ENCODE data around the gene PDE1C. TPM values are rescaled to one million over a fixed set of nuclear protein-coding genes. Genes with fewer than 3 reads are reported as not detected.

Gene PDE1C
- polyA plus RNA-seq, 1 of the 3 experiments (the other 2 are of a cell fraction): 4.6 TPM

- no peak overlapping the region for H3K4me2 ChIP-seq
- H2AFZ ChIP-seq (ENCODE audit: low read depth): no peak overlapping the region
- ChIA-PET CTCF (no interaction called here), POLR2A (no interaction called here)
- peaks cover 0 to 3% of the 10 kb centered on the region in 2 experiments for H3K36me3 ChIP-seq (replicated peaks in 1 of 2; ENCODE audit: control insufficient read depth in 1 of 2, insufficient read depth in 2 of 2, low read length in 1 of 2)
- WGBS (ENCODE audit: low lambda C conversion rate): 21% methylated on average over 2 of the region's 2 CpGs
- no peaks in the 10 kb centered on the region for H3F3A ChIP-seq (replicated peaks; ENCODE audit: insufficient read depth)
- H3K79me2 ChIP-seq (ENCODE audit: insufficient read depth): no peaks in the 10 kb centered on the region
- no peaks in the 10 kb centered on the region for H3K9me3 ChIP-seq
- no peaks in the 10 kb centered on the region for H3K4me1 ChIP-seq (ENCODE audit: control insufficient read depth in 1 of 2, insufficient read depth in 2 of 2, low read depth in 1 of 2, low read length in 1 of 2)
- TF ChIP-seq ZBTB33 (IDR thresholded peaks at IDR 0.05; ENCODE audit: borderline replicate concordance, low read depth) (no peak), ELF1 (IDR thresholded peaks at IDR 0.05) (no peak), EZH2phosphoT487 (IDR thresholded peaks at IDR 0.05; ENCODE audit: borderline replicate concordance, low read depth) (no peak), USF1 (IDR thresholded peaks at IDR 0.05; ENCODE audit: borderline replicate concordance, low read depth) (no peak), IRF3 (IDR thresholded peaks at IDR 0.05; ENCODE audit: low read depth, low read length) (no peak), SIN3A (IDR thresholded peaks at IDR 0.05; ENCODE audit: borderline replicate concordance, low read depth, low read length) (no peak)
- H3K9ac ChIP-seq: no peak overlapping the region
- no peaks in the 10 kb centered on the region for H3K9me2 ChIP-seq
- no peak overlapping the region for H3K4me3 ChIP-seq (ENCODE audit: low read depth in 2 of 2, low read length in 1 of 2)
- DNase-seq: no peak
- no peak overlapping the region for H3K27ac ChIP-seq (ENCODE audit: low read depth in 2 of 2, low read length in 1 of 2)
- no peaks in the 10 kb centered on the region for H4K20me1 ChIP-seq (ENCODE audit: insufficient read depth)
- H3K27me3 ChIP-seq (ENCODE audit: insufficient read depth): no peaks in the 10 kb centered on the region
Measured at GRCh38 chr7:32005577-32005976, 64.6 kb downstream of the PDE1C start.

GRCh38 chr7:32001948-32002347, 68.3 kb downstream of the PDE1C start:
- no peaks in the 10 kb centered on the region for H3K27me3 ChIP-seq (ENCODE audit: insufficient read depth)
- POLR2A ChIA-PET: no interaction called here
- no peaks in the 10 kb centered on the region for H3K9me2 ChIP-seq
- H3K9me3 ChIP-seq: no peaks in the 10 kb centered on the region
- no peak overlapping the region for H3K4me3 ChIP-seq (ENCODE audit: low read depth in 2 of 2, low read length in 1 of 2)
- no peaks in the 10 kb centered on the region for H3K79me2 ChIP-seq (ENCODE audit: insufficient read depth)
- H2AFZ ChIP-seq (ENCODE audit: low read depth): no peak overlapping the region
- H3F3A ChIP-seq (replicated peaks; ENCODE audit: insufficient read depth): no peaks in the 10 kb centered on the region
- H4K20me1 ChIP-seq (ENCODE audit: insufficient read depth): no peaks in the 10 kb centered on the region
- no peak overlapping the region for H3K27ac ChIP-seq (ENCODE audit: low read depth in 2 of 2, low read length in 1 of 2)
- H3K4me2 ChIP-seq: no peak overlapping the region
- WGBS (ENCODE audit: low lambda C conversion rate): 8% methylated on average over 4 of the region's 4 CpGs
- DNase-seq: no peak
- H3K4me1 ChIP-seq (ENCODE audit: control insufficient read depth in 1 of 2, insufficient read depth in 2 of 2, low read depth in 1 of 2, low read length in 1 of 2): no peaks in the 10 kb centered on the region
- H3K36me3 ChIP-seq (replicated peaks in 1 of 2; ENCODE audit: control insufficient read depth in 1 of 2, insufficient read depth in 2 of 2, low read length in 1 of 2): no peaks in the 10 kb centered on the region
- CTCF ChIA-PET: no interaction called here
- no peak overlapping the region for H3K9ac ChIP-seq
- TF ChIP-seq EP300 (IDR thresholded peaks at IDR 0.05; ENCODE audit: borderline replicate concordance in 1 of 2, low read depth in 1 of 2, low read length in 1 of 2) (no peak), RCOR1 (IDR thresholded peaks at IDR 0.05; ENCODE audit: low read length) (no peak), POLR2AphosphoS5 (IDR thresholded peaks at IDR 0.05; ENCODE audit: low read depth, low read length) (no peak), FOXJ3 (CRISPR knock-in tag; IDR thresholded peaks at IDR 0.05) (no peak), REST (IDR thresholded peaks at IDR 0.05; ENCODE audit: low read depth, low read length) (no peak), PBX3 (IDR thresholded peaks at IDR 0.05) (no peak), ELF1 (IDR thresholded peaks at IDR 0.05) (no peak), TAF1 (IDR thresholded peaks at IDR 0.05; ENCODE audit: borderline replicate concordance, low read depth, low read length) (no peak), SIN3A (IDR thresholded peaks at IDR 0.05; ENCODE audit: borderline replicate concordance, low read depth, low read length) (no peak), TEAD4 (IDR thresholded peaks at IDR 0.05; ENCODE audit: borderline replicate concordance, insufficient read depth) (no peak), CTCF (IDR thresholded peaks at IDR 0.05) (no peak), RFX5 (IDR thresholded peaks at IDR 0.05; ENCODE audit: low read length) (no peak), FOSL2 (IDR thresholded peaks at IDR 0.05; ENCODE audit: borderline replicate concordance, low read depth) (no peak)

Data from SK-N-SH (cell line).